ENCODE results near the gene KRTAP10-6.

GRCh38 chr21:44625756-44626155 lies 33.5 kb upstream of the KRTAP10-6 start:
- TF ChIP-seq EZH2 (IDR thresholded peaks at IDR 0.05; ENCODE audit: borderline replicate concordance, insufficient read depth, low read depth, low read length, poor library complexity, severe bottlenecking) (no peak), CTCF (IDR thresholded peaks at IDR 0.05) (no peak)

All from B cell (primary cell).